ELF-1 (cell line): ENCODE measurements around the gene RPL37A.
A peak's percentile ranks its signal among the peaks of the same experiment; 100 is the strongest.

ENCODE experiments used
- DNase-seq: peaks from one replicate; pipeline ENCODE4 v3.0.0-alpha.2; 2016; ENCODE audit warnings: low read depth, low spot score

The RPL37A gene

GRCh38 chr2:216490061-216490460 lies 8.6 kb upstream of the RPL37A start:
- DNase-seq, result no peak

DNA sequence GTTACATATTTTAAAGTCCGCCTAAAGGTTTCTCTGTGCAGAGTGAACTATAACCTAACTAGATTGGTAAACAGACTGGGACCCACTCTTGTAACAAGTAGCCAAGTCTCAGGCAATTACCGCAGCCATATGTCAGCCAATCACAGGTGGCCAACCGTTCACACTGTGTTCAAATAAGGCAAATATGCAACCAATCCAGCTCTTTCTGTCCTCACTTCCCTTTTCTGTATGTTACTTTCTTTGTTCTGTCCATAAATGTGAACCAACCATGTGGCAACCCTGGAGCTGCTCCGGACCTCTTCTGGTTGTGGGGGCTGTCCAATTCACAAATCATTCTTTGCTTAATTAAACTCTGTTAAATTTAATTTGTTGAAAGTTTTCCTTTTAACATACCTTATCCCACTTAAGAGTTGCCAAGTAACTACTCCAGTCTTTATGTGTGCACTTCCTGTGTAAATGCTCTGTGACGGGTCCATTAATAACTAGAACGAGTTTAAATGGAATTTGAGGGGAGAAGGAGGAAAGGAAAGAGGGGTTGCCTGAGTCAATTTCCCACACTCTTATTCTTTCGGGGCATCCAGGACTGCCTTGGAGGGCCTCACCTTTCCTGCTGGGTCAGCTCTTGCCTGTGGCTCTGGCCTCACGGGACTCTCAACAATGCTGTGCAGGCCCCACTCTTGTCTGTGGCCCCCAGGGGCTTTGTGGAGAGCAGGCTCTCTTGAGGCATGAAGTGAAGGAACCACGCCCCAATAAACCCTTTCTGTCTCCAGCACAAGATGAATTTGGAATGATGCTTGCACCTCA lies 6.6 kb upstream of the RPL37A start:
- no peak for DNase-seq

GRCh38 chr2:216492597-216493333 lies 5.9 kb upstream of the RPL37A start:
- DNase-seq, result no peak

DNA sequence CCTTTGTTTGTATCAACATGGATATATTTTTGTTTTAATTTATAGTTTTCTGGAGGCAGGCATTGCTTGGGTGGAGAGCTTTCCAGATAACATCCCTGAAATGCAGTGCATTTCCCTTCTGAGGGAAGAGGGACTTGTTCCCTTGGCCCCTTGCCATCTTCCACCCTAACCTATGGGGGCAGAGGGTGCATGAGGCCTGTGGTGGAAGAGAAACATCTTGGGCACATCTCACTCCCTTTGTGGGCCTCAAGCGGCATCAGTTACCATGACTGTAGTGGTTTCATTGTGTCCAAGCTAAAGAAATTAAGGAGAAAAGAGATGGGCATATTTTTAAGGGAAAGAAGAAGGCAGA lies 5.3 kb upstream of the RPL37A start:
- no peak for DNase-seq

- DNase-seq, result no peak
Measured at GRCh38 chr2:216495656-216496055, 3.0 kb upstream of the RPL37A start.

GRCh38 chr2:216497382-216498069 lies 1.1 kb upstream of the RPL37A start:
- no peak for DNase-seq

DNA sequence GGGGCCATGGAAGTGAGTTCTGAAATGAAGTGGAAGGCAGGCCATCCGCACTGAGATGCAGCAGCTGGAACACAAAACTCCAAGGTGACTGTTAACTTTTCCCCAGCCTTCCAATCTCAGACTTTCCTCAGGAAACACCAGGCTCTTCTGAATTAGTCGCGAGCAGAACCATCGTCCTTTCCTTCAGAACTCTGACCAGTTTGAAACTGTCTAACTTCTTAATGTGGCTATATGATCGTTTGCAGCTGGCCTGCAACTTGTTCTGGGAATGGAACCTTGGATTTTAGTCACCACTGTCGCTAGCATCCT lies 620 bp upstream of the RPL37A start:
- no peak for DNase-seq

DNA sequence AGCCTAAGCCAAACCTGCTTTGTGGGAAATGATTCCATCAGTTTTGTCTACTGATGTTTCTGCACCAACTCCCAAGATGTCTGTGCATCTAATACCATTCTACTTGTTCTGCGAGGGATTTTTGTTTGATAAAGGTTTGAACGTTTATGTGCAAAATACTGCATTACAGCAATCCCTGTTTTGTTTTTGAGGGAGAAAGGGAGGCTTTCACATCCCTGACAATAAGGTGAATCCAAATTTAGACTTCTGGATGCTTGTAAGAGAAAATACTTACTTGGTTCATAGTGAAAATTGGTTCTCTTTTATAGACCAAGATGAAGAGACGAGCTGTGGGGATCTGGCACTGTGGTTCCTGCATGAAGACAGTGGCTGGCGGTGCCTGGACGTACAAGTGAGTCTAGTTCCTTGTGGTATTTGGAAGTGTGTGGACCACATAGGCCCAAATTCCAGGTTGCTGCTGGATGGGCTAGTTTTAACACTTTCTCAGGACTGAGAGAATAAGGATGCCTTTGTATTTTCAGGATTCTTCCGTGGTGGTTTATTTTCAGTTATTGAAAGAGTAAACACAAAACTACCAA lies 1.1 kb downstream of the RPL37A start:
- DNase-seq, result no peak

GRCh38 chr2:216500572-216500971 lies 1.9 kb downstream of the RPL37A start:
- no peak for DNase-seq

DNA sequence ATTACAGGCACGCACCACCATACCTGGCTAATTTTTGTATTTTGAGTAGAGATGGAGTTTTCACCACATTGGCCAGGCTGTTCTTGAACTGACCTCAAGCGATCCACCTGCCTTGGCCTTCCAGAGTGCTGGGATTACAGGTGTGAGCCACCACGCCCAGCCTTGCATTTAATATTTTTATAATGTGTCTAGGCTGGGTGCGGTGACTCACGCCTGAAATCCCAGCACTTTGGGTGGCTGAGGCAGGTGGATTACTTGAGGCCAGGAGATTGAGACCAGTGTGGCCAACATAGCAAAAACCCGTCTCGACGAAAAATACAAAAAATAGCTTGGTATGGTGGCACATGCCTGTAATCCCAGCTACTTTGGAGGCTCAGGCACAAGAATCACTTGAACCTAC lies 3.2 kb downstream of the RPL37A start:
- DNase-seq, result no peak

DNA sequence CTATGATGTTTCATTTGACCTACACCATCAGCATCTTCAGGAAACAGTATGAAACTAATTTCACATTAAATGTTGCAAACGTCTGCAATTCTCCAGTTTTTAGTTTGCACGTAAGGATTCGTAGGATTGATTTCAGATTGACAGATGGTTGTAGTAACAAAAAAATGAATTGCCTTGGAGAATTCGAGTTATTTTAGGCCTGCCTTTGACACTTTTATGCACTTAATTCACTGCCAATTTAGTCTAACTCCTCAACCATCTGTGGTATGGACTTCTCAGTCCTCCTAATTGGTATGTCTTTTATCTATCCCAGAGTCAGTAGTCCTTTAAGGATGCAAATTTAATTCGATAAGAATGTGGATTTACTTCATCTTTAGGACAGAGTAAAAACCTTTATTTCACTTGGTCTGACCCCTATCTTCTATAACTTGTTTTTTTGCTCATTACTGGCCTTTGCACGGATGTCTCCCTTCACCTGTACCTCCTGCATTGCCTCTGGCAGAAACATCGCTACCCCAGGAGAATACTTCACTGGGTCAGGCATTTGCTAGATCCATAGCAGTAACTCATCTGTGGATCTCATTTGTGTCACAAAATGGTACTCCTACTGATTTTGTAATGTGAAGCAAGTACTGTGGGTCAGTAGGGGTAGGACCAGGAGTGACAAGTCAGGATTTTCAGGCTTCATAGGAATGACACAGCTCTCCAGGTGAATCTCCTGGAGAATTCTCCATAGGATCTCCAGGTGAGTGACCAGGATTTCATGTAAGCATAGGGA lies 3.9 kb downstream of the RPL37A start:
- DNase-seq, result no peak

DNA sequence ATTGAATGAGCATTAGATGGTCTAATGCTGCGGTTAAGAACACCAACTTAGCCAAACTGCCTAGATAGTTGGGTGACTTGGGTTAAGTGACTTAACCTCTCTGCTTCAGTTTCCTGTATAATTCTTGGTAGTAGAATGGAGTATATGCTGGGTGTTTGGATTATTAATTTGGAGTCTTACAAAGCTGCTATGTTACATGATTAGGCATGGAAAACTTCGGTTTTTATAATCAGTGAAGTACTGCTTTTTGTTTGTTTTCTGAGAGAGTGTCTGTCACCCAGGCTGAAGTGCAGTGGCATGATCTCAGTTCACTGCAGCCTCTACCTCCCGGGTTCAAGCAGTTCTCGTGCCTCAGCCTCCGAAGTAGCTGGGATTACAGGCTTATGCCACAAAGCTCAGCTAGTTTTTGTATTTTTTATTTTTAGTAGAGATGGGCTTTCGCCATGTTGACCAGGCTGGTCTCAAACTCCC lies 4.5 kb downstream of the RPL37A start:
- no peak for DNase-seq

DNA sequence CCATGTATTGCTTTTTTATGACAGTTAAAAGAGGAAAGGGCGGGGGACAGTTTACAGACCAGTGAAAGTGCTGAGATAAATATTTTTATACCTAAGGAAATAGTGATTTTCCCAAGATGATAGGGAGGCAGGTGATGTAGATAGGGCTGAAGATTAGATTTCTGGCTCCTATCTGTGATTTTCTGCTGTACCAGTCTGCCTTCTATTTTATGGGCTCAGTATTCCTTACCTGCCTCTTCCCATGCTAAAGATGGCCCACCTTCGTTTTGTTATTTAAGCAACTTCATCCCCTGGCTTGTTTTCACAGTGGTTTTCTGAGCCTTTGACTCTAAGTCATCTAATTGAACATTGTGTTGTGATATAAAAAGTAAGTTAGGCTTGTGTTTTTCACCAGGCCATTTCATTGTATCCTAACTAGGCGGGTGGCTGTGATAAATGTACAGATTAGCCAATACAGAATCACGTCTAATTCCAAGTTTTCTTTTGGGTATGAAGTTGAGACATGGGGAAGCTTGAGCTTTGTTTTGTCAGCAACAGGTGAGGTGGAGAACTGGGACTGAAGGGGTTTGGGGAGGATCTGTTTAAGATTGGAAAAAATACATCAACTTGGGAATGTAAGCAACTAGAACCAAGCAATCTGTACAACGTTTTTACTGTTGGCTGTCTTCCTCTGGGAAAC lies 5.2 kb downstream of the RPL37A start:
- no peak for DNase-seq

DNA sequence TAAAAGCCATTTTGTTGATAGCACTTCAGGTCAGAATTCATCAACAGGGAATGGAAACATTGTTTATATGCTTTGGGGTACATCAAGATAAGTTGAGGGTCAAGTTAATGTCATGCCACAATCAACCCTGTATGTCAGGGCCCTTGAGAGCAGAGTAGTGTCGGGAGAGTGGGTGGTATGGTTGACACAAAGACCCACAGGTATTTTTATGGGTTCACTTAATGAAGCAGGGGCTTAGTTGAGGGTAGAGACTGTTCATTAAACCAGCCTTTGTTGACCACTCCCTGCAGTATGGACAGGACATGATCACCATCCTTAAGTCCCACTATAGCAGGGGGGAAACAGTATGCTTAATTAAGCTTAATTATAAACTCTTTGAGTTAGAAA lies 5.7 kb downstream of the RPL37A start:
- DNase-seq, result no peak

DNA sequence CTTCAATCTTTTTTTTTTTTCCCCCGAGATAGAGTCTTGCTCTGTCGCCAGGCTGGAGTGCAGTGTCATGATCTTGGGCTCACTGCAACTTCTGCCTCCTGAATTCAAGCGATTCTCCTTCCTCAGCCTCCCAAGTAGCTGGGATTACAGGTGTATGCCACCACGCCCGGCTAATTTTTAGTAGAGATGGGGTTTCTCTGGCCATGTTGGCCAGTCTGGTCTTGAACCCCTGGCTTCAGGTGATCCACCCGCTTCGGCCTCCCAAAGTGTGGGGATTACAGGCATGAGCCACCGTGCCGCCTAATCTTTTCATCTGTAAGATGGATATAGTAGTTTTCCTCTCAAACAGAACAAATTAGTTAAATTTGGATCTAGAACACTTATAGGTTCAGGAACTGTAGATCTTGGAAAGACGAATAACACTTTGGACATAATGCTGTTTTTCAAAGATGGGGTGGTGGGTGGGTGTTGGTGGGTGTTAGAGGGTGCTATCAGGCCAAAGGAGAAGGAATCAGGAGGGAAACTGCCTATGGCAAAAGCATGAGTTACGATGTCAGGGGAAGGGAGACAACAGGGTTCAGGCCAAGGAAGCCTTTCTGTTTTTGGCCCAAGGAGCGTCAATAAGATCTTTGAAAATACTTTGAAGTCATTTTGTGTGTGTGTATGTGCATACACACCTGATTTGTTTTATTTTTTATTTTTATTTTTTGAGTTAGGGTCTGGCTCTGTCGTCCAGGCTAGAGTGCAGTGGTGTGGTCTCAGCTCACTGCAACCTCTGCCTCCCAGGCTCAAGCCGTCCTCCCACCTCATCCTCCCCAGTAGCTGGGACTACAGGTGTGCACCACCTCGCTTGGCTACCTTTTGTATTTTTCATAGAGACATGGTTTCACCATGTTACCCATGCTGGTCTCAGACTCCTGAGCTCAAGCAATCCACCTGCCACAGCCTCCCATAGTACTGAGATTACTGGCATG lies 6.8 kb downstream of the RPL37A start:
- no peak for DNase-seq

GRCh38 chr2:216507220-216508160 lies 8.8 kb downstream of the RPL37A start:
- DNase-seq, result peak; percentile 44

DNA sequence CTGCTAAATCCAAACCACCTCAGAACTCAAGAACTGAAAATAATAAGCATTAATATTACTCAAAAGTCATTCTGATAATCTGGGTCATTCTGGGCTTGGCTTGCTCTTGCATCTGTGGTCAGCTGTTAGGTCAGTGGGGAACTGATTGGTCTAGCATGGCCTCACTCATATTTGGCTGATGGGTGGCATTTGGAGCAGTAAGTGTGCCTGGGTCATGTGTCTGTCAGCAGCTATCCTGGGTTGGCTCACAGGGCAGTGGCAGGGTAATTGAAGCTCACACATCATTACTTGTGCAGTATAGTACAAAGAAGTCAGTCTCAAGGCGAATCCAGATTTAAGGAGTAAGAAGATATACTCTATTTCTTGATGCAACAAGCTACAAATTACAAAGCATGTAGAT lies 9.6 kb downstream of the RPL37A start:
- no peak for DNase-seq

GRCh38 chr2:216516730-216517350 lies 18.2 kb downstream of the RPL37A start:
- no peak for DNase-seq
